NB4 (cell line): ENCODE data around the gene TMEM86A.

Experiments
- CTCF ChIP-seq: IDR thresholded peaks from one replicate; pipeline ENCODE4 v1.5.1; 2012; ENCODE audit warnings: low read depth, low read length
- MAX ChIP-seq: IDR thresholded peaks from 2 replicates; pipeline ENCODE4 v1.6.1; 2011; ENCODE audit warnings: low read depth, low read length
- MYC ChIP-seq: IDR thresholded peaks from 2 replicates; pipeline ENCODE4 v1.6.1; 2011; ENCODE audit warnings: low read depth, low read length
- POLR2A ChIP-seq: IDR thresholded peaks from 2 replicates; pipeline ENCODE4 v1.6.1; 2011; ENCODE audit warnings: mild to moderate bottlenecking; ENCODE audit not compliant: insufficient read length; ENCODE audit errors: extremely low read depth

GRCh38 chr11:18727479-18728236 is 29.1 kb downstream of the TMEM86A start:
- TF ChIP-seq CTCF, result peak; percentile 93
- TF ChIP-seq MAX, result no peak
- TF ChIP-seq POLR2A, result no peak
- TF ChIP-seq MYC, result no peak
